Measurements from ENCODE around the gene SNX22. TPM values are rescaled to one million over a fixed set of nuclear protein-coding genes. Genes with fewer than 3 reads are reported as not detected.

SNX22 gene
- total RNA-seq, 1 donor from 2014 or later = 0.99 TPM

Small RNAs within 50 kb of the gene (small RNA-seq; reads per million reads assigned to genes)
- not detected for gene RF00019 (ENCODE audit: low replicate concordance)

Other genes starting within 250 kb of the SNX22 start
- gene DAPK2, start 105.2 kb upstream of the SNX22 start, total RNA-seq = 9.7 TPM
- 57.0 TPM for gene CIAO2A, start 57.9 kb upstream of the SNX22 start, total RNA-seq
- 58.2 TPM for gene SNX1, start 55.7 kb upstream of the SNX22 start, total RNA-seq
- 210 TPM for gene PPIB, start 11.3 kb downstream of the SNX22 start, total RNA-seq
- 32.5 TPM for gene CSNK1G1, start 204.4 kb downstream of the SNX22 start, total RNA-seq
- 21.2 TPM for gene PCLAF, start 229.7 kb downstream of the SNX22 start, total RNA-seq
- gene TRIP4, start 236.1 kb downstream of the SNX22 start, total RNA-seq = 15.5 TPM

Data from skin of body (tissue), 2 donors.